HG03095 (cell line): Measurements from ENCODE around the gene SNRNP70.
"Not testable (repeated sequence)": the region's sequence is repeated elsewhere in the genome, so short reads cannot be mapped to it uniquely, and the experiment has no call there.

Source experiments
- ATAC-seq: cut with Tn5 transposase; IDR thresholded peaks from one replicate; pipeline ENCODE4 v1.9.1; 2021; ENCODE audit warnings: moderate library complexity; ENCODE audit not compliant: unreplicated experiment

Gene SNRNP70

GRCh38 chr19:49064029-49064629 lies 21.1 kb upstream of the SNRNP70 start:
- ATAC-seq, result no peak

- no peak for ATAC-seq
These were observed 20.3 kb upstream of the SNRNP70 start, which contains the start of gene NTF4 for GRCh38 chr19:49064768-49065611. Gene NTF4 (minus strand): TSS chr19:49064818. CDS start chr19:49061997, 2,821 bp downstream.

DNA sequence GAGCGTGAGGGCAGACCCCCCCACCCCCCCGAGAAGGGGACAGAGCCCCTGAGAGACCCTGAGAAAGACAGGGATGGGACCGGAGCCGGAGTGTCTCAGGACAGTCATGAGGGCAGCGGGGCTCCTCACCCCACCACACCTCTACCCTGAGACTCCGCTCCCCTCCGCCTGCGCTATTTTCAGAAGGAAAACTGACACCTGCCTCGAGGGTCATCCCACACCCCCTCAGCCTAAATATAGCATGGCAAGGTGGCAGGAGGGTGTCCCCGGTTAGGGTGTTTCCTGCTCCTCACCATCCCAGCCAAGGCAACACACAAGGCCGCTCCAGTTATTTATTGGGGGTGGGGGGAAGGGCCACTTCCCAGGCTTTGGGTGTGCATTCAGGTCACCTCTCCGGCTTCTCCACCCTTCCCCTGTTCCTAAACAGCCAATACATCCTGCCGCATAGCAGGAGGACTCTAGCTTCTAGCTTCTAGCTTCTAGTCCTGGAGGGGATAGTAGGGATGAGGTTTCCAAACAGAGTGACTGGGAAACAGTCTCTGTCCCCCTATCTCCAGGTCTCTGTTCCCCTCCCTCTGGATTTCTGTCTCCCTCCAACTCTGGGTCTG lies 19.2 kb upstream of the SNRNP70 start:
- ATAC-seq, result no peak

GRCh38 chr19:49067554-49067953 lies 17.7 kb upstream of the SNRNP70 start:
- no peak for ATAC-seq

- ATAC-seq, result no peak
These were observed 16.2 kb upstream of the SNRNP70 start for GRCh38 chr19:49069026-49069425.

DNA sequence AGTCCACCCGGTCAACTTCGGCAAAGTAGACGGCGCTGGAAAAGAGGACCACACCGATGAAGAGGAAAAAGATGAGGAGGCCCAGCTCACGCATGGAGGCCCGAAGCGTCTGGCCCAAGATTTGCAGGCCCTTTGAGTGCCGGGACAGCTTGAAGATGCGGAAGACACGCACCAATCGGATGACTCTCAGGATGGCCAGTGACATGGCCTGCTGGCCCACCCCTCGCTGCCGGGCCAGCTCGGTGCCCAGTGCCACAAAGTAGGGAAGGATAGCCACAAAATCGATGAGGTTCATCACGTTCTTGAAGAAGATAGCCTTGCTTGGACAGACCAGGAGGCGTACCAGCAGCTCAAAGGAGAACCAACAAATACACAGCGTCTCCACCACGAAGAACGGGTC lies 14.8 kb upstream of the SNRNP70 start:
- no peak for ATAC-seq

- no peak for ATAC-seq
These were observed 13.2 kb upstream of the SNRNP70 start for GRCh38 chr19:49071860-49072547.

- ATAC-seq, result no peak
These were observed 11.5 kb upstream of the SNRNP70 start for GRCh38 chr19:49073514-49074378.

DNA sequence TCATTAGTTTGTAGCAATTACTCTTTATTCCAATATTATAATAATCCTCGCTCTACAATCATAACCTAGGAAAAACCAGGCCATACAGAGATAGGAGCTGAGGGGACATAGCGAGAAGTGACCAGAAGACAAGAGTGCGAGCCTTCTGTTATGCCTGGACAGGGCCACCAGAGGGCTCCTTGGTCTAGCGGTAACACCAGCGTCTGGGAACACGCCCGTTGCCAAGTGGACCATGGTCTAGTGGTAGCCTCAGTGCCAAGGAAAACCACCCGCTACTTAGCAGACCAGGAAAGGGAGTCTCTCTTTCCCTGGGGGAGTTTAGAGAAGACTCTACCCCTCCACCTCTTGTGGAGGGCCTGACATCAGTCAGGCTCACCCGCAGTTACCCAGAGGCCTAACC lies 10.4 kb upstream of the SNRNP70 start:
- not testable (repeated sequence) for ATAC-seq

GRCh38 chr19:49080392-49080791 lies 4.9 kb upstream of the SNRNP70 start:
- ATAC-seq, result no peak

DNA sequence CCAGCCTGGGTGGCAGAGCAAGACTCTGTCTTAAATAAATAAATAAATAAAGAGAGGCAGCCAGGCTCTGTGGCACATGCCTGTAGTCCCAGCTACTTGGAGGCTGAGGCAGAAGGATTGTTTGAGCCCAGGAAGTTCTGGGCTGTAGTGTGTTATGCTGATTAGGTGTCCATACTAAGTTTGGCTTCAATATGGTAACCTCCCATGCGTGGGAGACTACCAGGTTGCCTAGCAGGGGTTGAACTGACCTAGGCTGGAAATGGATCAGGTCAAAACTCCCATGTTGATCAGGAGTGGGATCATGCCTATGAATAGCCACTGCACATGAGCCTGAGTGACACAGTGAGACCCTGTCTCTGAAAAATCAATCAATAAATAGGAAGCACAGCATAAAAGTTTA lies 4.0 kb upstream of the SNRNP70 start:
- ATAC-seq, result no peak

DNA sequence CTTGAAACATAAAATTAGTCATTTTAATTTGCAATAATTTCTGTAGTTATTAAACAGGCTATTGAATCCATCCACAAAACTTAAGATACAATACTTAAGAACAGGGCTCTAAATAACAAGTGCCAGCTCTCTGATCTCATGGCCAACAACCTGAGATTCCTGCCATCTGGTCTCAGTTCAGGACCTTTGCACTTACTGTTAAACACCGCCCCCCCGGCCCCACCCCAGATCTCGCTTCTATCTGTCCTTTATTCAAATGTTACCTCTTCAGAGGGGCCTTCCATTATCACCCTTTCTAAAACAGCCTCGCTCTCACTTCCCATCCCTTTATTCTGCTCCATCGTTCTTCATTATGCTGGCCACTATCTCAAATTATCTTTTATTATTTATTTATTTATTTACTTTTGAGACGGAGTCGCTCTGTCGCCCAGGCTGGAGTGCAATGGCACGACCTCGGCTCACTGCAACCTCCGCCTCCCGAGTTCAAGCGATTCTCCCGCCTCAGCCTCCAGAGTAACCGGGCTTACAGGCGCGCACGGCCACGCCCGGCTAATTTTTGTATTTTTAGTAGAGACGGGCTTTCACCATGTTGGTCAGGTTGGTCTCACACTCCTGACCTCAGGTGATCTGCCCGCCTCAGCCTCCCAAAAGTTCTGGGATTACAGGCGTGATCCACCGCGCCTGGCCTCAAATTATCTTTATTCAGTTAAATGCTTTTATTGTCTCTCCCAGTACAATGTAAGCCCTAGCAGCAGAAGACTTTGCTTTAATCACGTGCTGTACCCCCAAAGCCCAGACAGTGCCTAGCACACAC lies 838 bp upstream of the SNRNP70 start:
- ATAC-seq, result no peak

- no peak for ATAC-seq
These were observed 599 bp downstream of the SNRNP70 start for GRCh38 chr19:49085868-49086232.

- no peak for ATAC-seq
These were observed 1.0 kb downstream of the SNRNP70 start for GRCh38 chr19:49086296-49086695.

DNA sequence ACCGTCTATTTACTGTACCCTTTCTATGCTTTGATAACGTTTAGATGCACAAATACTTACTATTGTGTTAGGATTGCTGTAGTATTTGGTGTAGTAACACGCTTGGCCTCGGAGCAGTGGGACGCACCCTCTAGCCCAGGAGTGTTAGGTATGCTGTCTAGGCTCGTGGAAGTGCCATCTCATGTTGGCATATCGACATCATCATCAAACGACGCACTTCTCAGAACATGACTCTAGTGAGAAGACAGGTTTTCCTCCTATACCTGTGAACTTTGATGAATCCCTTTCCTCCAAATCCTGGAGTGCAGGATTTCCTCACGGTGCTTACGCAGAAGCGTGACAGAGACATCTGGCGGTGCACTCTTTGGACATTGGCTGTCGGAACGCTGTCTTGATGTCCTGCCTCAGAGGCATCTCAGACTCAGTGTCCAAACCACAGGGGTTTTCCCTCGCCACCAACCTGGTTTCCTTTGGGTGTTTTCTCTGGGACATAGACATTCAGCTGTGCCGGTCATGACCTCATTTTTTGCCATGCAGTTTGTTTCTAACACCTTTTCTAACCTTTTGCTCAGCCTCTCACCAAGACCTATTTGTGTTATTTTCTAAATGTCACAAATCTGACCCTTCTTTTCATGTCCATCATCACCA lies 6.3 kb downstream of the SNRNP70 start:
- ATAC-seq, result no peak

DNA sequence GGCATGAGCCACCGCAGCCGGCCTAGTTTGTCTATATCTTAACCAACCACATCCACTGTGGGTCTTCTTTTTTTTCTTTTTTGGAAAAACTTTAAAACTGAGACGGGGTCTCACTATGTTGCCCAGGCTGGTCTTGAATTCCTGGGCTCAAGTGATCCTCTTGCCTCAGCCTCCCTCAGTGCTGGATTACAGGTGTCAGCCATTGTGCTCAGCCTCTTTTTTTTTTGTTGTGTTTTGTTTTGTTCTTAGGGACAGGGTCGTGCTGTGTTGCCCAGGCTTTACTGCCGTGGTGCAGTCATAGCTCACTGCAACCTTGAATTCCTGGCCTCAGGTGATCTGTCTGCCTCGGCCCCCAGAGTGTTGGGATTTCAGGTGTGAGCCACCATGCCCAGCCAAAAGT lies 7.4 kb downstream of the SNRNP70 start:
- ATAC-seq, result no peak

- ATAC-seq, result no peak
These were observed 9.5 kb downstream of the SNRNP70 start for GRCh38 chr19:49094505-49095482.
